ENCODE data around the gene STAB2.

Gene STAB2

GRCh38 chr12:103580026-103580425 lies 7.0 kb upstream of the STAB2 start:
- no peak for DNase-seq (ENCODE audit: low spot score)

GRCh38 chr12:103583008-103583407 lies 4.1 kb upstream of the STAB2 start:
- no peak for DNase-seq (ENCODE audit: low spot score)

GRCh38 chr12:103586132-103586531 lies 941 bp upstream of the STAB2 start:
- no peak for DNase-seq (ENCODE audit: low spot score)

- no peak for DNase-seq (ENCODE audit: low spot score)
Observed at GRCh38 chr12:103588680-103589079, 1.6 kb downstream of the STAB2 start.

GRCh38 chr12:103589517-103589916 lies 2.4 kb downstream of the STAB2 start:
- DNase-seq (ENCODE audit: low spot score), result no peak

GRCh38 chr12:103590271-103590670 lies 3.2 kb downstream of the STAB2 start:
- DNase-seq (ENCODE audit: low spot score), result no peak

GRCh38 chr12:103596981-103597380 lies 9.9 kb downstream of the STAB2 start:
- DNase-seq (ENCODE audit: low spot score), result no peak

- no peak for DNase-seq (ENCODE audit: low spot score)
Observed at GRCh38 chr12:103599274-103599673, 12.2 kb downstream of the STAB2 start.

GRCh38 chr12:103600967-103601728 lies 14.1 kb downstream of the STAB2 start:
- no peak for DNase-seq (ENCODE audit: low spot score)

- DNase-seq (ENCODE audit: low spot score), result no peak
Observed at GRCh38 chr12:103620395-103620794, 33.3 kb downstream of the STAB2 start.

- DNase-seq (ENCODE audit: low spot score), result no peak
Observed at GRCh38 chr12:103623716-103624115, 36.6 kb downstream of the STAB2 start.

- DNase-seq (ENCODE audit: low spot score), result peak; percentile 35
Observed at GRCh38 chr12:103626498-103626897, 39.4 kb downstream of the STAB2 start.

GRCh38 chr12:103627189-103627855 lies 40.2 kb downstream of the STAB2 start:
- no peak for DNase-seq (ENCODE audit: low spot score)

GRCh38 chr12:103632554-103633216 lies 45.6 kb downstream of the STAB2 start:
- peak; percentile 81 for DNase-seq (ENCODE audit: low spot score)

GRCh38 chr12:103634732-103635131 lies 47.7 kb downstream of the STAB2 start:
- DNase-seq (ENCODE audit: low spot score), result no peak

GRCh38 chr12:103635419-103635818 lies 48.3 kb downstream of the STAB2 start:
- no peak for DNase-seq (ENCODE audit: low spot score)

GRCh38 chr12:103637021-103637420 lies 49.9 kb downstream of the STAB2 start:
- no peak for DNase-seq (ENCODE audit: low spot score)

GRCh38 chr12:103637429-103637828 lies 50.4 kb downstream of the STAB2 start:
- DNase-seq (ENCODE audit: low spot score), result no peak

- no peak for DNase-seq (ENCODE audit: low spot score)
Observed at GRCh38 chr12:103639983-103640382, 52.9 kb downstream of the STAB2 start.

GRCh38 chr12:103640410-103640809 lies 53.3 kb downstream of the STAB2 start:
- DNase-seq (ENCODE audit: low spot score), result no peak

GRCh38 chr12:103640831-103641230 lies 53.8 kb downstream of the STAB2 start:
- no peak for DNase-seq (ENCODE audit: low spot score)

- DNase-seq (ENCODE audit: low spot score), result no peak
Observed at GRCh38 chr12:103642240-103642864, 55.3 kb downstream of the STAB2 start.

- DNase-seq (ENCODE audit: low spot score), result no peak
Observed at GRCh38 chr12:103645202-103645601, 58.1 kb downstream of the STAB2 start.

Measured in COLO829 (cell line).